Esophagus mucosa (tissue), 1 donor: ENCODE data around the gene ALKBH3. TPM values are rescaled to one million over a fixed set of nuclear protein-coding genes. Genes with fewer than 3 reads are reported as not detected.

Source experiments
- ATAC-seq: fragments of 200-7000 bp; cut with Tn5 transposase; one replicate; pipeline ENCODE4 v1.9.1; 2020
- total RNA-seq: library from RNA; stranded (reverse); gene quantifications from one replicate; pipeline ENCODE4 v1.2.4, GENCODE V29; 2023
- donor health status: DM: yes; HTN: yes; CAD: no.

The ALKBH3 gene
- total RNA-seq: 31.9 TPM

- peak; percentile 100 for ATAC-seq
These were observed at the start of gene ALKBH3 for GRCh38 chr11:43880640-43881159. TSS of gene ALKBH3 (plus strand) at chr11:43880831. CDS start at chr11:43882653, 1,822 bp downstream.

- peak; percentile 99 for ATAC-seq
These were observed 49.6 kb upstream of the ALKBH3 start for GRCh38 chr11:43830928-43831440.

DNA sequence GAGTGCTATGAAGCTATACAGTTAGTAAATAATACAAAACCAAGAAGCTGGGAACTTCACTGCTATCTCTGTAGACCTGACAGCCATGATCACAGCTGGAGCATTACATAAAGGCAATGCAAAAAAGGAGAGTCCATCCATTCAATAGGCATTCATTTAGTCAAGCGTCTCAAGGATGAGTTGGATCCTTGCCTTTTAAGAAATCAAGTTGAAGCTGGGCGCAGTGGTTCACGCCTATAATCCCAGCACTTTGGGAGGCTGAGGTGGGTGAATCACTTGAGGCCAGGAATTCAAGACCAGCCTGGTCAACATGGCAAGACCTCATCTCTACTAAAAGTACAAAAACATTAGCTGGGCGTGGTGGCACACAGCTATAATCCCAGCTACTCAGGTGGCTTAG is 48.1 kb upstream of the ALKBH3 start:
- ATAC-seq: peak; percentile 19

DNA sequence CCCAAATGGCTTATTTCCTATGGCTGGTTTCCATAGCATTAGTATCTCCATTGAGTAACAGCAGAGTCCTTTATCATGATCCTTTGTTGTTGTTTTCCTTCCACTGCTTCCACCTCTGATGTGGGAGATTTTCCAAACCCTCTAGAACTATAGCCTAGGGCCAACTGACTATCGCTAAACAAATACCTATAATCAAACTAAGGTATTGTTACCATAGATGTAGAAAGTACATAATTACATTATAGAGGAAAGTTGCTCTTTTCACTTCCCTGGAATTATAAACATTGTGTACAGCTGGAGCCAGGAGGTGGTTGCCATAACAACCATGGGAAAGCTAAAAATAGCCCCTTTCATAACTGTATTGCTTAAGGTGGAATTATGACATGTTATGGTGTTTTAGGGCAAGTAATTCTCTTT is 47.0 kb upstream of the ALKBH3 start:
- no peak for ATAC-seq

DNA sequence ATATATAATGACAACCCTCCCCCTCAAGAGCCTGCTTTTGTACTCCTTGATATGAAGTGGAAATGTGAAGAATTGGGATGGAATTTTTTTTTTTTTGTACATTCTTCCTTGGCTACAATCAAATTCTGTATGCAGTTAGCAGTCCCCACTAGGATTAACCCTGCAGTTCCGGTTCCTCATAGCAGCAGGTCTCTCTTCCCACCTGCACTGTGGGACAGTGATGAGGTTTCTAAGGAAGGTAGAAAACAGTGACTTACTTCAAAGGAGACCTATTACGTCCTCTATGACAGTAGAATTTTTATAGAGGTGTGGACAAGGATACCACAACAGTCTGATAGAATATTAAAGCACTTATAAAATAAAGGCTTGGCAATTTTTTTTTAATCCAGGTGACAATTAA is 46.3 kb upstream of the ALKBH3 start:
- no peak for ATAC-seq

- peak; percentile 66 for ATAC-seq
These were observed 45.5 kb upstream of the ALKBH3 start for GRCh38 chr11:43835104-43835503.

DNA sequence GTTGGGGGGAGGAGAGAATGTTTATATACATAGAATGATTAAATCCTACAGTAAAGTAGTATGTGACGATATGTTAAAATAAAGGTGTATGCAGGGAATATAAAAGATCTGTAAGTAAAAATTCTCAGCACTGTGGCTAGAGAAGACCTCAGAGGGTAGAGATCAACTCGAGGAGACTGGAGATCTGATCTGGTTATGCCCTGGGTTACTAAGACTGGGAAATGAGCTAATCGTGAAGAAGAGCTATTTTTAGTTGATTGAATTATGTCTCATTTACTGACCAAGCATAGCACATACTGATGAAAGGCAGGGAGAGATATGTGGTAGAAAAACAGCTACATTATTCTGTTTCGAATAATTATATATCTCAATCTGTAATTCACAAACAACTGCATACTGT is 42.8 kb upstream of the ALKBH3 start:
- no peak for ATAC-seq

- ATAC-seq: no peak
These were observed 38.6 kb upstream of the ALKBH3 start for GRCh38 chr11:43842021-43842420.

GRCh38 chr11:43845816-43846215 is 34.8 kb upstream of the ALKBH3 start:
- ATAC-seq: no peak

DNA sequence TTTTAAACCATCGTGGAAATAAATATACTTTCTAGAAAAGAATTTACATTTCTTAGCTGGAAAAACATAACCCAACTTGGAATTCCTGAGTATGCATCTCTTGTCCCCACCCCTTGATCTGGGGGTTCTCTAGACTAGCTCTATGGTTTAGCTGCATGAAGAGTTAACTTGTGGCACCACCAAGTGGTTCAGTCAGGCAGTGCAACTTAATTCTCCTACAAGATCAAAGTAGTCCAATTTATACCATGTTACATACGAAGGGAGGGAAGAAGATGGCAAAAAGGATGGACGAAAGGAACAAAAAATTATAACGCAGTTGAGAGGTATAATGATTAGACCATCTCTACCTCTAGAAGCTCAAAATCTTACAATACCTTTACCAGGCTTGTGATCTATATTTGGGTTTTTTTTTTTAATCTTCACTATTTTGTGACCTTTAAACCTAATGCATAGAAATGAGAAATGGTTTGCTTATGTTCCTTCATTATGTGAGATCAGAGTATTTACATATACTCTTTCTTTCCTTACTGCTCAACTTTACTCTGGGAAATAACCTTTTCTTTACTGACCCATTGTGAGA is 28.5 kb upstream of the ALKBH3 start:
- peak; percentile 69 for ATAC-seq

- peak; percentile 92 for ATAC-seq
These were observed 26.9 kb upstream of the ALKBH3 start for GRCh38 chr11:43853781-43854180.

GRCh38 chr11:43856993-43857392 is 23.6 kb upstream of the ALKBH3 start:
- ATAC-seq: no peak

GRCh38 chr11:43861141-43861540 is 19.5 kb upstream of the ALKBH3 start:
- no peak for ATAC-seq

GRCh38 chr11:43866520-43866919 is 14.1 kb upstream of the ALKBH3 start:
- no peak for ATAC-seq

DNA sequence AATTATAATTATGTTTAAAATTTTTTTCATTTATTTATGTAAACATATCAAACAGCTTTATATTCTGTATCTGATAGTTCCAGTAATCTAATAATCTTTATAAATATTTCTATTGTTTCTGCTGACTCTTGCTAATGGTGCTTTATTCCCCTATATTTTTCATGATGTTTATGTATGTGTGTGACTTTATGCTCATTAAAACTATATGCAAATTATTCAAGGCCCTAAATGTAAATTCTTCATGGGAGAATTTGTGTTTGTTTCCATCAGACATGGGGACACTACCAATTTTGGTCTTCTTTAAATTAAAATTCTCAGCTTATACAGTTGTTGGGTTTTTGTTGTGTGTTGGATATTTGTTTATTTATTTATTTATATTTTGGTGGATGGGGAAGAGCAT is 13.7 kb upstream of the ALKBH3 start:
- no peak for ATAC-seq

- no peak for ATAC-seq
These were observed 11.6 kb upstream of the ALKBH3 start for GRCh38 chr11:43868852-43869567.

DNA sequence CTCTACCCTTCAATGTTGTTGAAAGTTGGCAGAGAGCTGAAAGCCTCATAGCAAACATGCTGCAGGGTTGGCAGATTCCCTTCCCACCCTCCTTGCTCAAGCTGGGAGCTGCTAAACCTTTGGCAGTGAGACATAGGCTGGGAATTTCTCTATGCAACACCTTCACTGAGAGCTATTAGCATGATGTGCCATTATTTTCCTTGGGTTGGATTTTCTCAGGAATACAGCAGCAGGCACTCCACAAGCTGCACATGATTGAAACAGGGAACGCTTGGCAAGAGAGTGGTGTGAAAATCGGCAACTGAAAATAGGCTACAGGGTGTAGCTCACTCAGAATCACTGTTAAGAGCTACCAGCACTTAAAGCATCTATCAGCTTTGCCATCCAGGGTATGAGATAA is 9.6 kb upstream of the ALKBH3 start:
- ATAC-seq: no peak

DNA sequence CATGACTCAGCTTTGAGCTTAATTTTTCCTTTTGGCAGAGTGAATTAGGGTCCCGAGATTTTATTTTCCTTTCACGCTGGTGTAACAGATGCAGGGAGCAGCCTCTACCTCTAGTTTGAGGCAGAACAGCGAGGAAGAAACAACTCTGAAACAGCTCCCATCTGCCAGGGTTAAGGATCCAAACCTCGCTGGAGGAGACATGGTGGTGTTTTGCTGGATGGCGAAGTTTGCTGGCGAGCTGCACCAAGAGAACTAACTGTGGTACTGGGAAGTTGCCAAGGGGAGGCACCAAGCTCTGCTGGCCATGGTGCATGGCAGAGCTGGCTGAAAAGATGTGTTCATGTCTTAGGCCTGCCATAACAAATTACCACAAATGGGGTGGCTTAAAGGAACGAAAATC is 7.6 kb upstream of the ALKBH3 start:
- ATAC-seq: no peak

- ATAC-seq: no peak
These were observed 6.6 kb upstream of the ALKBH3 start for GRCh38 chr11:43874078-43874477.

GRCh38 chr11:43874738-43875137 is 5.9 kb upstream of the ALKBH3 start:
- ATAC-seq: no peak

DNA sequence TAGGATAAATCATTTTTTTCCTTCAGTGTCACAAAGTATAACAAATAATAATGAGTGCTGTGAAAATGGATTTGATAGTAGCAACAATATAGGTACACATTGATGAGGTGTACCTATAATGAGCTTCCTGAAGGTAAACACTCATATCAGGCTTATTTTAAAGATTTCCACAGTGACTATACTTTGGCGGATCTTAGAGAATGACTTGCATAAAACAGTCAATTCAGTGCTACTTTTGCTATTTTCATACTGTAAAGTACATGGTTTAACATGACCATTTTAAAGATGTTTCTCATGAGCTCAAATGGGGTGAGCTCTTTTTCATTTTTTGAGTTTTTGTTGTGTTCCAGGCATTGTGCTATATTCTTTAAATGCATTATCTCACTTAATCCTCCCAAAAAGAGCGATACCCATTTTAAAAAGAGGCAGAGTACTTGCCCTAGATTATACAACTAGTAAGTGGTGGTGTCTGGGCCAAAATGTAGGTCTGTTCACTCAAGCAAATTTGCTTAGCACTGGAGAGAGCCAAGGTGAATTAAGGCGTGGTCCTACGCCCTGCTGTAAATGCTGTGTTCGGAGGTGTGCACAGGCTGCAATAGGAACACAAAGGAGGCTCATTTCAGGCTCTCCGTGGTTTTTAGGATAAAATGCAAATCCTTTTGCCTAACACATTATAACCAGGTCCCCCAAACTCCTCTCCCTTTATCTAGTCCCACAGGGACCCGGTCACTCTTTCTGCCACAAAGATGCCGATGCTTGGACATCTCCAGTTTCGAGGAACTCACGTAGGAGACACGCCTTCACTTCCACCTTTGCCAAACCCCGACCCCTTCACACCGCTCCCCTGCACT is 617 bp upstream of the ALKBH3 start:
- no peak for ATAC-seq

- ATAC-seq: no peak
These were observed 12.2 kb downstream of the ALKBH3 start for GRCh38 chr11:43892851-43893250.

GRCh38 chr11:43894546-43894945 is 13.9 kb downstream of the ALKBH3 start:
- no peak for ATAC-seq
